RPMI7951 (cell line): ENCODE measurements around the gene SCN1A. TPM values are rescaled to one million over a fixed set of nuclear protein-coding genes. Genes with fewer than 3 reads are reported as not detected.
"Not testable (repeated sequence)": the region's sequence is repeated elsewhere in the genome, so short reads cannot be mapped to it uniquely, and the experiment has no call there.

Experiments used
- DNase-seq: peaks from one replicate; pipeline ENCODE4 v3.0.0-alpha.2; 2012; ENCODE audit warnings: low read depth
- total RNA-seq: library from RNA; depleted of rRNA; stranded (reverse); fragments of >200 nt; shearing (Covaris generic); gene quantifications from 2 replicates; pipeline ENCODE4 v1.2.3, GENCODE V29; 2014

SCN1A gene
- total RNA-seq, 1 experiment from 2014 or later: not detected

- DNase-seq: no peak
Observed at GRCh38 chr2:166135152-166135848, 7.5 kb upstream of the SCN1A start.

GRCh38 chr2:166134252-166135151, 6.7 kb upstream of the SCN1A start:
- no peak for DNase-seq

DNA sequence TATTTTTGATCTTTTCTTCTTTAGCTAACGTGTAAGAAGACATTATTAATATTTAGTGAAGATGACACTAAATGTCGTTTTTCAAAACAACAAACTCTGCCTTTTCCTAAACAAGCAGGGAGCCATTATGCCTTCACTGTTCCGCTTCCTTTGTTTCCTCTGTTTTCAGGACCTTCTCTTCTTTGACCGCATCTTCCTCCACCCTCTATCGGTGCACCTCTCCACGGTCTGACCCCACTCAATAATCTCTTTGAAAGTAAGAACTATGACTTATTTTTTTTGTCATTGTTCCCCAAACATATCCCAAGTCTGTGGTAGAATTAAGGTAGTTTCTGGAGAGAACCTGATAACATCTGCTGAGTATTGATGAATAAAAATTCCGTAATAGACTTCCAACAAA, 5.8 kb upstream of the SCN1A start:
- DNase-seq: no peak

GRCh38 chr2:166128156-166128505, 311 bp upstream of the SCN1A start:
- no peak for DNase-seq

GRCh38 chr2:166126007-166126639, 1.7 kb downstream of the SCN1A start:
- no peak for DNase-seq

GRCh38 chr2:166125557-166125956, 2.3 kb downstream of the SCN1A start:
- DNase-seq: no peak

- no peak for DNase-seq
Observed at GRCh38 chr2:166118180-166118579, 9.6 kb downstream of the SCN1A start.

DNA sequence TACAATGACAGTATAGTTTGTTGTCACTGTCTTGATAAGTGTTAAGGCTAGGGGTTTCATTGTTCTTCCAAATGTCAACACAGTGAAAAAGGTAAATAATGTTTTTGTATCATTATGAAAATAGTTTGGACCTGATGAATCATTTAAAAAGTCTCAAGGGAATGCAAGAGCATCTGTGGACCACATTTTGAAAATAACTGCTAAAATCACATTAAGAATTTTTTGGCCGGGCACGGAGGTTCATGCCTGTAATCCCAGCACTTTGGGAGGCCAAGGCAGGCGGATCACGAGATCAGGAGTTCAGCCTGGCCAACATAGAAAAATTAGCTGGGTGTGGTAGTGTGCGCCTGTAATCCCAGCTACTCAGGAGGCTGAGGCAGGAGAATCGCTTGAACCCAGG, 10.3 kb downstream of the SCN1A start:
- no peak for DNase-seq

DNA sequence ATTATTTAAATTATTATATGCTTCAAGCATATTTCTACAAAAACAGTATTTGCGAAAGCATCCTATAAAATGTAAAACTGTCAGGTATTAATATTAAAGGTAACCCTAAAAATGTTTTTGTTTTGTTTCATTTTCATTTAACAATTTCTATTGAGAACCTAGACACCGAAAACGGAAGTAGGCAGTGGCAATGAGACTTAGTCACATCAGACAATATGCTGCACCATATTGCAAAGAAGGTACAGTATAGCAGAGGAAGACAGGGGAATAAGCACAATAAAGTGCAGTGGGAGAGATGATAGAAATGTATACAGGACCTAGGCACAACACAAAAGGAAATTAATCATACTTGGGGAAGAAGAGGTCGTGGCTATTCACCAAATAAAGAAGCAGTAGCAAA, 12.2 kb downstream of the SCN1A start:
- DNase-seq: no peak

GRCh38 chr2:166112193-166112605, 15.6 kb downstream of the SCN1A start:
- no peak for DNase-seq

- no peak for DNase-seq
Observed at GRCh38 chr2:166106431-166107015, 21.3 kb downstream of the SCN1A start.

- no peak for DNase-seq
Observed at GRCh38 chr2:166104773-166105172, 23.0 kb downstream of the SCN1A start.

GRCh38 chr2:166104084-166104483, 23.7 kb downstream of the SCN1A start:
- no peak for DNase-seq

- DNase-seq: not testable (repeated sequence)
Observed at GRCh38 chr2:166103277-166103676, 24.5 kb downstream of the SCN1A start.

DNA sequence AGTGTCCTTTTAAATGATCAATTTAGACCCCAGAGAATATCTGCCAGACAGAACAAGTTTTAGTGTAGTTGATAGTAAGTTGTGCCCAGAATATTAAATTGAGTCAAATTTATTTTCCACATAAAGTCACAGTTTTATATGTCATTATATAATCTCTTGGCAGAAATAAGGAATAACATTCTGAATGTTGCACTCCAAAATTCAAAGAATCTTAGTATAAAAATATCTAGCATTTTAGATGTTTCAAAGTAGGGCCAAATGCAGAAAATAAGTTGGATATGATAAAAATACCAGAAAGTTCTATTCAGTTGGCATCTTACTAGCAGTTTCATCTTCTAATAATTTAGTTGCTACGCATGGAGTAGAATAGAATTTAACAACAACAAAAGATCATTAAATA, 33.5 kb downstream of the SCN1A start:
- DNase-seq: no peak

DNA sequence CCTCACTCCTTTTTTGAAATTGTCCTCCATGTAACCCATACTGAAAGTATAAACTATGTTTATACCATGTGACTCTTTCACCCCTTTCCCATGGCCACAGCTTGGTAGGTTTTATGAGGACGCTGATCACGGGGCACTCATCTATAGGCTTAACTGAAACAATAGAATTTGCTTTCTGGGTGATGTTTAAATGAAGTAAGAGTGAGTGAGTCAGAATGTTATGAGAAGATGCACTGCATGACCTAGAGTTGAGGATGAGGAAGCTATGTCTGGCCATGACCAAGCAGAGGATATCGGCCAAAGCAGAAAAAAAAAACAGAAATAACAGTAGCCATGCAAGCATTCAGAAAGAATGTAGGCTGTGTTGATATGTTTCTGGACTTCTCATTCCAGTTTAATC, 34.9 kb downstream of the SCN1A start:
- DNase-seq: no peak

GRCh38 chr2:166091439-166091838, 36.4 kb downstream of the SCN1A start:
- DNase-seq: no peak

DNA sequence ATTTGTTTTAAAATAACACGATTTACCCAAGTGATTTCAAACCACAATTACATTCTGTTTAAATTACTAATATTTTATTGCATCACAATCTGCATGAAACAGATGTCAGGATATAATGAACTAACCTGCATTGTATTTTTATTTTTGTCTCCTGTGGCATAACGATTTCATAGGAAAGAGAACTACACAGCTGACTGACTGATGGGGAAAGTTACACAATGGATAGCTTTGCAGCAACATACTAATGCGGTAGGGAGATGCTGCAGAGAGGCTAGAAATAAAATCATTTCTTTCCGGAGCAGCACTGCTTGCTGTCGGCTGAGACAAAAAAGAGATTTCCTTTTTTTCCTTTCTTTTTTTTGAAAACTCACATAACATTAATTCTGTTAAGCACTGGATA, 36.9 kb downstream of the SCN1A start:
- no peak for DNase-seq

- DNase-seq: no peak
Observed at GRCh38 chr2:166090346-166090745, 37.5 kb downstream of the SCN1A start.

GRCh38 chr2:166088634-166089033, 39.2 kb downstream of the SCN1A start:
- no peak for DNase-seq

- DNase-seq: no peak
Observed at GRCh38 chr2:166084301-166084700, 43.5 kb downstream of the SCN1A start.

- no peak for DNase-seq
Observed at GRCh38 chr2:166082736-166083135, 45.1 kb downstream of the SCN1A start.
